GM12878 (cell line): ENCODE results near the gene CAMKK2. TPM values are rescaled to one million over a fixed set of nuclear protein-coding genes. Genes with fewer than 3 reads are reported as not detected.

Experiments
- ATAC-seq: fragments of 200-7000 bp; cut with Tn5 transposase; 3 replicates; pipeline ENCODE4 v1.9.1; 2020; ENCODE audit warnings: mild to moderate bottlenecking, moderate library complexity
- BruUV-seq: library from RNA; stranded (reverse); fragments of 400-500 nt; replicated peaks from 2 replicates; lab custom pipeline; 2021; lab: Mats Ljungman, UMichigan
- CTCF ChIA-PET: fragments of 300-600 bp; sonication (Branson Sonifier 250); formaldehyde crosslinking; extraction: SDS; loops from one replicate; lab custom pipeline; 2021; ENCODE audit warnings: inconsistent platforms; lab: Yijun Ruan, JAX
- POLR2A ChIA-PET: fragments of 350-600 bp; formaldehyde crosslinking; extraction: SDS; loops from one replicate; lab custom pipeline; 2021; ENCODE audit warnings: inconsistent platforms; lab: Charles Lee
- RAD21 ChIA-PET: fragments of 300-600 bp; sonication (Branson Sonifier 250); formaldehyde crosslinking; loops from one replicate; lab custom pipeline; 2023; ENCODE audit warnings: antibody characterized with exemption; ENCODE audit not compliant: unreplicated experiment; lab: Charles Lee
- SMC1A ChIA-PET: fragments of 300-600 bp; sonication (Branson Sonifier 250); formaldehyde crosslinking; loops from one replicate; lab custom pipeline; 2023; ENCODE audit not compliant: unreplicated experiment, uncharacterized antibody; lab: Charles Lee
- DNase-seq: peaks from one replicate; pipeline ENCODE4 v3.0.0-alpha.2; 2011; ENCODE audit warnings: low read depth, low spot score
- FAIRE-seq: peaks from 3 replicates; lab custom pipeline; 2011; peaks lifted over from hg19 to GRCh38; lab: Jason Lieb, UNC
- H2AFZ ChIP-seq: 2 replicates; pipeline ENCODE4 v1.6.0; 2011; ENCODE audit warnings: low read depth, low read length, control low read depth; ENCODE audit not compliant: control insufficient read depth
- H3K27ac ChIP-seq: 2 replicates; pipeline ENCODE4 v1.5.1; 2011; ENCODE audit warnings: control low read depth; ENCODE audit not compliant: control insufficient read depth, insufficient read depth
- H3K27me3 ChIP-seq, 2 experiments: replicated peaks in 1 of 2; 2 replicates each; pipeline versions ENCODE4 v1.6.0 to v1.6.1; 2011; ENCODE audit warnings: low read length in 1 of 2; ENCODE audit not compliant: control insufficient read depth in 2 of 2, insufficient read depth in 2 of 2
- H3K36me3 ChIP-seq, 2 experiments: 2 replicates each; pipeline ENCODE4 v1.5.1; 2011; ENCODE audit warnings: low read length in 1 of 2; ENCODE audit not compliant: control insufficient read depth in 2 of 2, insufficient read depth in 2 of 2
- H3K4me1 ChIP-seq: 2 replicates; pipeline ENCODE4 v1.6.1; 2011; ENCODE audit warnings: mild to moderate bottlenecking, low read length, moderate library complexity, mixed read lengths; ENCODE audit not compliant: control insufficient read depth, insufficient read depth
- H3K4me2 ChIP-seq: 2 replicates; pipeline ENCODE4 v1.6.0; 2011; ENCODE audit warnings: control low read depth; ENCODE audit not compliant: control insufficient read depth, insufficient read depth
- H3K4me3 ChIP-seq: fragments of 200-600 bp; sonication (generic); 2 replicates; pipeline ENCODE4 v1.5.1; 2016
- H3K79me2 ChIP-seq: 2 replicates; pipeline ENCODE4 v1.6.0; 2011; ENCODE audit warnings: low read length; ENCODE audit not compliant: control insufficient read depth, insufficient read depth
- H3K9ac ChIP-seq: 2 replicates; pipeline ENCODE4 v1.8.0; 2011; ENCODE audit warnings: low read length, control low read depth, mixed read lengths; ENCODE audit not compliant: control insufficient read depth, insufficient read depth
- H3K9me3 ChIP-seq: replicated peaks from 3 replicates; pipeline ENCODE4 v1.5.1; 2011; ENCODE audit warnings: mild to moderate bottlenecking, low read length; ENCODE audit not compliant: control insufficient read depth, insufficient read depth
- H4K20me1 ChIP-seq: 2 replicates; pipeline ENCODE4 v1.6.0; 2011; ENCODE audit not compliant: control insufficient read depth, insufficient read depth
- ATF7 ChIP-seq: fragments of 450-650 bp; IDR thresholded peaks from 2 replicates; pipeline ENCODE4 v1.6.1; 2016; ENCODE audit warnings: low read depth, mild to moderate bottlenecking
- BRCA1 ChIP-seq: IDR thresholded peaks from 2 replicates; pipeline ENCODE4 v1.6.1; 2011; ENCODE audit warnings: low read depth, low read length, improper control_type of control experiment
- JUNB ChIP-seq: IDR thresholded peaks from 2 replicates; pipeline ENCODE4 v1.6.1; 2016; ENCODE audit warnings: antibody characterized with exemption, mild to moderate bottlenecking
- NBN ChIP-seq: fragments of 450-650 bp; IDR thresholded peaks from 2 replicates; pipeline ENCODE4 v1.6.1; 2016
- NR2F1 ChIP-seq: fragments of 450-650 bp; conservative IDR thresholded peaks from 2 replicates; pipeline ENCODE4 v1.6.1; 2017; ENCODE audit warnings: mild to moderate bottlenecking
- SUPT20H ChIP-seq: IDR thresholded peaks from 2 replicates; pipeline ENCODE4 v1.6.1; 2011; ENCODE audit warnings: low read depth, mild to moderate bottlenecking, low read length, moderate library complexity, borderline replicate concordance; ENCODE audit not compliant: control insufficient read depth
- TAF1 ChIP-seq: IDR thresholded peaks from 2 replicates; pipeline ENCODE4 v1.6.1; 2011; ENCODE audit warnings: mild to moderate bottlenecking, low read depth, low read length, borderline replicate concordance
- ZZZ3 ChIP-seq: IDR thresholded peaks from 2 replicates; pipeline ENCODE4 v1.6.1; 2011; ENCODE audit warnings: low read depth; ENCODE audit not compliant: control insufficient read depth, insufficient read length
- WGBS: methylation state at CpG from one replicate; pipeline ENCODE4 v1.1.6; 2016; ENCODE audit warnings: low lambda C conversion rate; ENCODE audit not compliant: insufficient replicate concordance, insufficient coverage; ENCODE audit errors: missing lambda C conversion rate; 5-methylcytosine and 5-hydroxymethylcytosine counted together
- in situ Hi-C: fragments of 300-500 bp; cut with MboI; formaldehyde crosslinking; loops from 9 replicates; pipeline ENCODE4 v1.14.3; 2018; ENCODE audit warnings: mixed read lengths
- intact Hi-C: fragments of 100-400 bp; cut with micrococcal nuclease; formaldehyde crosslinking; loops from one replicate; pipeline ENCODE4 v1.14.2; 2022; ENCODE audit not compliant: unreplicated experiment
- polyA plus RNA-seq, 11 experiments: library from polyadenylated mRNA; depleted of rRNA in 4 of 11; unstranded in 6 of 11; stranded (reverse) in 5 of 11; fragments of >200 nt; fragmentation: Nextera tagmentation in 4 of 11; fragmentation: Illumina TruSeq in 1 of 11; extraction: Ambion mirVana in 4 of 11; extraction: Trizol in 1 of 11; gene quantifications; 1 replicate in 1 of 11; 2 replicates in 10 of 11; pipeline versions ENCODE4 v1.2.1 to v1.2.3, GENCODE V29; 2011 to 2016; ENCODE audit warnings: inconsistent platforms in 2 of 11, missing spikeins in 2 of 11, low read depth in 1 of 11
- total RNA-seq, 4 experiments: library from RNA; depleted of rRNA in 3 of 4; stranded (reverse); fragments of >200 nt in 3 of 4; fragmentation: Illumina TruSeq in 1 of 4; extraction: Trizol in 1 of 4; gene quantifications; 2 replicates each; pipeline versions ENCODE4 v1.2.1 to v1.2.3, GENCODE V29; 2013 to 2021
- TF ChIP-seq, protein P1 (sequence below): fragments of 450-650 bp; IDR thresholded peaks from 2 replicates; pipeline ENCODE4 v1.6.1; 2017; ENCODE audit warnings: mild to moderate bottlenecking, moderate library complexity
- TF ChIP-seq, protein P2 (sequence below): fragments of 450-650 bp; IDR thresholded peaks from 2 replicates; pipeline ENCODE4 v1.6.1; 2016; ENCODE audit warnings: mild to moderate bottlenecking
- TF ChIP-seq, protein P3 (sequence below), 3 experiments: IDR thresholded peaks in 2 of 3; conservative IDR thresholded peaks in 1 of 3; 2 replicates each; pipeline ENCODE4 v1.5.1; 2011; ENCODE audit warnings: low read depth in 3 of 3, low read length in 3 of 3, mild to moderate bottlenecking in 3 of 3, control low read depth in 2 of 3, moderate library complexity in 2 of 3, inconsistent platforms in 1 of 3, mixed read lengths in 1 of 3; ENCODE audit not compliant: control insufficient read depth in 2 of 3, insufficient read depth in 1 of 3; ENCODE audit errors: extremely low read depth in 1 of 3
- TF ChIP-seq, protein P4 (sequence below): fragments of 450-650 bp; IDR thresholded peaks from 2 replicates; pipeline ENCODE4 v1.6.1; 2016; ENCODE audit warnings: mild to moderate bottlenecking

The CAMKK2 gene
- total and polyA plus RNA-seq, 10 of the 15 experiments (the other 5 are each of a cell fraction or from before 2014, with no cell fraction given) = 5.2 to 40.6 (median 26.6) TPM

DNA sequence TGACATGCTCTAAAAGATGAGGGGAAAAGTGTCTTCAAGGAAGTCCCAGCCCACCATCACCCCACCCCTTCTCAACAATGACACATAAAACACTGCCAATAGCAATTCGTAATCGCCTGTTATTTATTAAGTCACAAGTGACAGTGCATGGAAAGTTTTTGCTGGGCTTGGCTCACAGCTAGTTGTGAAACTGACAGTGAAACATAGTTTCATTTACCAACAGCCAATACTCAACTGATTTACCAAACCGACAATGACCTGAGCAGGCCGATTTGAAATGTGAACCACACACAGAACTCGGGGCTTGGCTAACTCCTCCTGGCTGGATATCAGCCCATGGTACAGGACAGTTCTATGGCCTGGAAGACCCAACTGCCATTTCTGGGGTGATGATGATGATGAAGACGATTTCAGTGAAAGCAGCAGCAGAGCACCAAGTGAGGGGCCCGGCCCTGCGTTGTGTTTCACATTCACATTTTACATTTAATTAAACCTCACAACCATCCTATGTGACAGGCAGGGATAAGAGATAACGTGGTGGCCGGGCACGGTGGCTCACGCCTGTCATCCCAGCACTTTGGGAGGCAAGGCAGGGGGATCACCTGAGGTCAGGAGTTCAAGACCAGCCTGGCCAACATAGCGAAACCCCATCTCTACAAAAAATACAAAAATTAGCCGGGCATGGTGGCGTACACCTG, 42.7 kb downstream of the CAMKK2 start:
- H3K79me2 ChIP-seq = no peaks in the 10 kb centered on the region
- WGBS = 96% methylated on average over 15 of the region's 15 CpGs
- no peak overlapping the region for H3K9ac ChIP-seq
- H3K36me3 ChIP-seq = peaks cover 15 to 25% of the 10 kb centered on the region in 2 experiments; a peak in 3 of 4 replicates
- no peaks in the 10 kb centered on the region; the same call in 2 of the 3 replicates for H3K9me3 ChIP-seq
- no peaks in the 10 kb centered on the region for H4K20me1 ChIP-seq
- ChIA-PET POLR2A (interaction anchor here (3.4 kb wide), 1 partner anchor 14 kb away, joined by 16 read pairs; no protein-coding TSS in a partner anchor), SMC1A (interaction anchor here (1.3 to 1.4 kb wide), 2 partner anchors 15 to 42 kb away, joined by 3 to 8 read pairs; no protein-coding TSS in a partner anchor), CTCF (no interaction called here), RAD21 (interaction anchor here (0.8 to 1.7 kb wide), 2 partner anchors 41 to 194 kb away, joined by 3 to 9 read pairs; no protein-coding TSS in a partner anchor)
- H3K4me3 ChIP-seq = no peak overlapping the region
- FAIRE-seq (no peak), ATAC-seq (peak; percentile 43), DNase-seq (no peak)
- BruUV-seq = no TSS peak
- no peaks in the 10 kb centered on the region for H3K27me3 ChIP-seq
- no peak overlapping the region for H3K4me2 ChIP-seq
- intact Hi-C loops (no loop called here), in situ Hi-C loops (no loop called here)
- TF ChIP-seq NR2F1 (no peak), BRCA1 (no peak), TAF1 (no peak), ZZZ3 (no peak), JUNB (no peak), SUPT20H (no peak), NBN (peak; percentile 70), ATF7 (peak; percentile 66)
- TF ChIP-seq, protein P1, sequence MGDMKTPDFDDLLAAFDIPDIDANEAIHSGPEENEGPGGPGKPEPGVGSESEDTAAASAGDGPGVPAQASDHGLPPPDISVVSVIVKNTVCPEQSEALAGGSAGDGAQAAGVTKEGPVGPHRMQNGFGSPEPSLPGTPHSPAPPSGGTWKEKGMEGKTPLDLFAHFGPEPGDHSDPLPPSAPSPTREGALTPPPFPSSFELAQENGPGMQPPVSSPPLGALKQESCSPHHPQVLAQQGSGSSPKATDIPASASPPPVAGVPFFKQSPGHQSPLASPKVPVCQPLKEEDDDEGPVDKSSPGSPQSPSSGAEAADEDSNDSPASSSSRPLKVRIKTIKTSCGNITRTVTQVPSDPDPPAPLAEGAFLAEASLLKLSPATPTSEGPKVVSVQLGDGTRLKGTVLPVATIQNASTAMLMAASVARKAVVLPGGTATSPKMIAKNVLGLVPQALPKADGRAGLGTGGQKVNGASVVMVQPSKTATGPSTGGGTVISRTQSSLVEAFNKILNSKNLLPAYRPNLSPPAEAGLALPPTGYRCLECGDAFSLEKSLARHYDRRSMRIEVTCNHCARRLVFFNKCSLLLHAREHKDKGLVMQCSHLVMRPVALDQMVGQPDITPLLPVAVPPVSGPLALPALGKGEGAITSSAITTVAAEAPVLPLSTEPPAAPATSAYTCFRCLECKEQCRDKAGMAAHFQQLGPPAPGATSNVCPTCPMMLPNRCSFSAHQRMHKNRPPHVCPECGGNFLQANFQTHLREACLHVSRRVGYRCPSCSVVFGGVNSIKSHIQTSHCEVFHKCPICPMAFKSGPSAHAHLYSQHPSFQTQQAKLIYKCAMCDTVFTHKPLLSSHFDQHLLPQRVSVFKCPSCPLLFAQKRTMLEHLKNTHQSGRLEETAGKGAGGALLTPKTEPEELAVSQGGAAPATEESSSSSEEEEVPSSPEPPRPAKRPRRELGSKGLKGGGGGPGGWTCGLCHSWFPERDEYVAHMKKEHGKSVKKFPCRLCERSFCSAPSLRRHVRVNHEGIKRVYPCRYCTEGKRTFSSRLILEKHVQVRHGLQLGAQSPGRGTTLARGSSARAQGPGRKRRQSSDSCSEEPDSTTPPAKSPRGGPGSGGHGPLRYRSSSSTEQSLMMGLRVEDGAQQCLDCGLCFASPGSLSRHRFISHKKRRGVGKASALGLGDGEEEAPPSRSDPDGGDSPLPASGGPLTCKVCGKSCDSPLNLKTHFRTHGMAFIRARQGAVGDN = peak; percentile 66; the same call in 1 of the 2 replicates
- TF ChIP-seq, protein P2, sequence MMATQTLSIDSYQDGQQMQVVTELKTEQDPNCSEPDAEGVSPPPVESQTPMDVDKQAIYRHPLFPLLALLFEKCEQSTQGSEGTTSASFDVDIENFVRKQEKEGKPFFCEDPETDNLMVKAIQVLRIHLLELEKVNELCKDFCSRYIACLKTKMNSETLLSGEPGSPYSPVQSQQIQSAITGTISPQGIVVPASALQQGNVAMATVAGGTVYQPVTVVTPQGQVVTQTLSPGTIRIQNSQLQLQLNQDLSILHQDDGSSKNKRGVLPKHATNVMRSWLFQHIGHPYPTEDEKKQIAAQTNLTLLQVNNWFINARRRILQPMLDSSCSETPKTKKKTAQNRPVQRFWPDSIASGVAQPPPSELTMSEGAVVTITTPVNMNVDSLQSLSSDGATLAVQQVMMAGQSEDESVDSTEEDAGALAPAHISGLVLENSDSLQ = peak; percentile 67
- TF ChIP-seq, protein P3, sequence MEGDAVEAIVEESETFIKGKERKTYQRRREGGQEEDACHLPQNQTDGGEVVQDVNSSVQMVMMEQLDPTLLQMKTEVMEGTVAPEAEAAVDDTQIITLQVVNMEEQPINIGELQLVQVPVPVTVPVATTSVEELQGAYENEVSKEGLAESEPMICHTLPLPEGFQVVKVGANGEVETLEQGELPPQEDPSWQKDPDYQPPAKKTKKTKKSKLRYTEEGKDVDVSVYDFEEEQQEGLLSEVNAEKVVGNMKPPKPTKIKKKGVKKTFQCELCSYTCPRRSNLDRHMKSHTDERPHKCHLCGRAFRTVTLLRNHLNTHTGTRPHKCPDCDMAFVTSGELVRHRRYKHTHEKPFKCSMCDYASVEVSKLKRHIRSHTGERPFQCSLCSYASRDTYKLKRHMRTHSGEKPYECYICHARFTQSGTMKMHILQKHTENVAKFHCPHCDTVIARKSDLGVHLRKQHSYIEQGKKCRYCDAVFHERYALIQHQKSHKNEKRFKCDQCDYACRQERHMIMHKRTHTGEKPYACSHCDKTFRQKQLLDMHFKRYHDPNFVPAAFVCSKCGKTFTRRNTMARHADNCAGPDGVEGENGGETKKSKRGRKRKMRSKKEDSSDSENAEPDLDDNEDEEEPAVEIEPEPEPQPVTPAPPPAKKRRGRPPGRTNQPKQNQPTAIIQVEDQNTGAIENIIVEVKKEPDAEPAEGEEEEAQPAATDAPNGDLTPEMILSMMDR (IDR thresholded peaks at IDR 0.05 in 2 of 3, conservative IDR thresholded peaks at IDR 0.05 in 1 of 3; ENCODE audit: control insufficient read depth in 2 of 3, extremely low read depth in 1 of 3, insufficient read depth in 1 of 3, low read depth in 3 of 3, low read length in 3 of 3) = no peak
- TF ChIP-seq, protein P4, sequence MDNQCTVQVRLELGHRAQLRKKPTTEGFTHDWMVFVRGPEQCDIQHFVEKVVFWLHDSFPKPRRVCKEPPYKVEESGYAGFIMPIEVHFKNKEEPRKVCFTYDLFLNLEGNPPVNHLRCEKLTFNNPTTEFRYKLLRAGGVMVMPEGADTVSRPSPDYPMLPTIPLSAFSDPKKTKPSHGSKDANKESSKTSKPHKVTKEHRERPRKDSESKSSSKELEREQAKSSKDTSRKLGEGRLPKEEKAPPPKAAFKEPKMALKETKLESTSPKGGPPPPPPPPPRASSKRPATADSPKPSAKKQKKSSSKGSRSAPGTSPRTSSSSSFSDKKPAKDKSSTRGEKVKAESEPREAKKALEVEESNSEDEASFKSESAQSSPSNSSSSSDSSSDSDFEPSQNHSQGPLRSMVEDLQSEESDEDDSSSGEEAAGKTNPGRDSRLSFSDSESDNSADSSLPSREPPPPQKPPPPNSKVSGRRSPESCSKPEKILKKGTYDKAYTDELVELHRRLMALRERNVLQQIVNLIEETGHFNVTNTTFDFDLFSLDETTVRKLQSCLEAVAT = peak; percentile 88
- peaks cover 9% of the 10 kb centered on the region for H3K4me1 ChIP-seq
- H2AFZ ChIP-seq = no peak overlapping the region
- H3K27ac ChIP-seq = no peak overlapping the region
